Thoracic aorta (tissue), 2 donors: ENCODE results near the gene RPRML. TPM values are rescaled to one million over a fixed set of nuclear protein-coding genes. Genes with fewer than 3 reads are reported as not detected.
"Not testable (repeated sequence)": the region's sequence is repeated elsewhere in the genome, so short reads cannot be mapped to it uniquely, and the experiment has no call there.

Experiments
- ATAC-seq: fragments of 150-250 bp; one replicate; pipeline ENCODE4 v1.8.0; 2017; ENCODE audit warnings: low read depth; ENCODE audit not compliant: insufficient number of reproducible peaks, low FRiP score
- DNase-seq: peaks from one replicate; pipeline ENCODE4 v3.0.0-alpha.2; 2020; ENCODE audit warnings: low spot score
- H3K27ac ChIP-seq, 2 donors: fragments of 200-600 bp; sonication (generic); 1 replicate in 1 of 2; 2 replicates in 1 of 2; pipeline ENCODE4 v1.5.1; 2016; ENCODE audit warnings: mild to moderate bottlenecking in 2 of 2, moderate library complexity in 2 of 2
- H3K27me3 ChIP-seq: fragments of 200-600 bp; sonication (generic); replicated peaks from 2 replicates; pipeline ENCODE4 v1.6.0; 2016; ENCODE audit warnings: mild to moderate bottlenecking; ENCODE audit not compliant: insufficient read depth
- H3K36me3 ChIP-seq: fragments of 200-600 bp; sonication (generic); one replicate; pipeline ENCODE4 v1.5.1; 2016
- H3K4me1 ChIP-seq, 2 donors: fragments of 200-600 bp; sonication (generic); 1 replicate in 1 of 2; 2 replicates in 1 of 2; pipeline versions ENCODE4 v1.5.1 to v1.6.0; 2016; ENCODE audit warnings: low read depth in 2 of 2, mild to moderate bottlenecking in 1 of 2; ENCODE audit not compliant: control insufficient read depth in 1 of 2
- H3K4me3 ChIP-seq: fragments of 200-600 bp; sonication (generic); 2 replicates; pipeline ENCODE4 v1.5.1; 2016; ENCODE audit warnings: mild to moderate bottlenecking
- H3K9me3 ChIP-seq: fragments of 200-600 bp; sonication (generic); 2 replicates; pipeline ENCODE4 v1.5.1; 2016
- total RNA-seq, 2 donors: library from RNA; depleted of rRNA; stranded (reverse); fragments of >200 nt; gene quantifications; one replicate each; pipeline versions ENCODE4 v1.1.0 to v1.2.3, GENCODE V29; 2016
- TF ChIP-seq, protein P1 (sequence below): fragments of 200-600 bp; sonication (generic); IDR thresholded peaks from one replicate; pipeline ENCODE4 v1.5.1; 2019; ENCODE audit warnings: antibody characterized with exemption

The RPRML gene
- total RNA-seq, 2 donors from 2014 or later = not detected

DNA sequence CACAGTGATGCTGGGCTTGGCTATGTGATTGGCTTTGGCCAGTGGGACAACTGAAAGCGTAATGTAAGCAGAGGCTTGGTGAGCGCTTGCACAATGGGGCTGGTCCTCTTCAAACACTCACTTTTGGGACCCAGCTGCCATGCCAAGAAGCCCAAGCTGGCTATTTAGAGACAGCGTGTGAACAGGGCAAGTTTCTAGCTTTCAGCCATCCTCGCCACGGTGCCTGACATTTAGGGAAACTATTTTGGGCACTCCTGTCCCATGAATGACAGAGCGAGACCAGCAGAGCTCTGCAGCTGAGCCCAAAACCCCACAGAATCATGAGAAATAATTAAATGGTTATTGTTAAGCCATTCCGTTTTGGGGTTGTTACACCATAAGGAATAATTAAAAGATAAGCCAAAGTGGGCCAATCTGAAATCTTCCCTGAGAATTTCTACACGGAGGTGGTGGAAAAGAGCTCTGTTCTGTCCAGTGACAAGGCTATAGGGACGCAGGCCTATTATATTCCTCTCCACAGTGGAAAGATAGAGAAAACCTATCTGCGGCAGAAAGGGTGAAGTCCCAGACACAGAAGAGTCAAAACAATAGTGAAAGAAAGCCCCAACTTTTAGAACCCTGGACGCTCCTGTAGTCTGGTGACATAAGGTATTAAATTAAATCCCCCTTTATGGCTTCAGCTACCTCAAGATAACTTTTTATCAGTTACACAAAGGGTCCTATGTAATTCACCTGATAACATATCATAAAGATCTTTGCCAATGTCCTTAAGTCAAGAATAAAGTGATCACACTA, 10.8 kb upstream of the RPRML start:
- Histone ChIP-seq H3K36me3 (no peaks in the 10 kb centered on the region), H3K27me3 (no peaks in the 10 kb centered on the region), H3K9me3 (no peaks in the 10 kb centered on the region), H3K27ac (no peak overlapping the region), H3K4me3 (no peak overlapping the region), H3K4me1 (peaks cover 0 to 3% of the 10 kb centered on the region in 2 donors)
- DNase-seq (no peak), ATAC-seq (no peak)
- TF ChIP-seq, protein P1, sequence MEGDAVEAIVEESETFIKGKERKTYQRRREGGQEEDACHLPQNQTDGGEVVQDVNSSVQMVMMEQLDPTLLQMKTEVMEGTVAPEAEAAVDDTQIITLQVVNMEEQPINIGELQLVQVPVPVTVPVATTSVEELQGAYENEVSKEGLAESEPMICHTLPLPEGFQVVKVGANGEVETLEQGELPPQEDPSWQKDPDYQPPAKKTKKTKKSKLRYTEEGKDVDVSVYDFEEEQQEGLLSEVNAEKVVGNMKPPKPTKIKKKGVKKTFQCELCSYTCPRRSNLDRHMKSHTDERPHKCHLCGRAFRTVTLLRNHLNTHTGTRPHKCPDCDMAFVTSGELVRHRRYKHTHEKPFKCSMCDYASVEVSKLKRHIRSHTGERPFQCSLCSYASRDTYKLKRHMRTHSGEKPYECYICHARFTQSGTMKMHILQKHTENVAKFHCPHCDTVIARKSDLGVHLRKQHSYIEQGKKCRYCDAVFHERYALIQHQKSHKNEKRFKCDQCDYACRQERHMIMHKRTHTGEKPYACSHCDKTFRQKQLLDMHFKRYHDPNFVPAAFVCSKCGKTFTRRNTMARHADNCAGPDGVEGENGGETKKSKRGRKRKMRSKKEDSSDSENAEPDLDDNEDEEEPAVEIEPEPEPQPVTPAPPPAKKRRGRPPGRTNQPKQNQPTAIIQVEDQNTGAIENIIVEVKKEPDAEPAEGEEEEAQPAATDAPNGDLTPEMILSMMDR = no peak

DNA sequence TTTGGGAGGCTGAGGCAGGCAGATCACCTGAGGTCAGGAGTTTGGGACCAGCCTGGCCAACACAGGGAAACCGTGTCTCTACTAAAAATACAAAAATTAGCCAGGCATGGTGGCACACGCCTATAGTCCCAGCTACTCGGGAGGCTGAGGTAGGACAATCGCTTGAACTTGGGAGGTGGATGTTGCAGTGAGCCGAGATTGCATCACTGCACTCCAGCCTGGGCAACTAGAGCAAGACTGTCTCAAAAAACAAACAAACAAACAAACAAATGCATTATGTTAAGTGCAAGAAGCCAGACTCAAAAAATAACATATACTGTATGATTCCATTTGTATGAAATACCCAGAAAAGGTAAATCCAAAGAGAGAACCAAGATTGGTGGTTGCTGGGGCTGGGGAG, 8.9 kb upstream of the RPRML start:
- not testable (repeated sequence) for H3K27me3 ChIP-seq

DNA sequence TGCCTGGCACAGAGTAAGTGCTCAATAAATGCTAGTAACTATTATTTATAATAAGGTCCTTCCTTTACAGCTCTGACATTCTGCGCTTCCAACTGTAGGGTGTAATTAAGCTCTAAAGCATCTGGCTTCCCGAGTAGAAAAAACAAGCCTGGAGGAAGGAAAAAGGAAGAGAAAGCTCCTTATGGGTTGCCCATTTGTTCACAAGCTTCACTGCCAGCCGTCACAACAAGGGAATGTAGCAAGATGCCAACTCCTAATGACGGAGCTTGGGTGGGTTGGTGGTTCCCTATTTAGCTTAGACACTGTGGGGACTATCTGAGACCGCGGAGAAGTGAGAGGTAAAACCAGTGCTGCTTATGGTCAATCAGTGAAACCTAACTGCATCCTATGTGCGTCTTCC, 7.3 kb upstream of the RPRML start:
- DNase-seq (no peak), ATAC-seq (no peak)
- Histone ChIP-seq H3K4me3 (no peak overlapping the region), H3K27me3 (no peaks in the 10 kb centered on the region), H3K4me1 (peaks cover 4 to 14% of the 10 kb centered on the region in 2 donors), H3K36me3 (no peaks in the 10 kb centered on the region), H3K27ac (no peak overlapping the region), H3K9me3 (no peaks in the 10 kb centered on the region)
- TF ChIP-seq, protein P1 = no peak

More for the DNA sequence above, 8.9 kb upstream of the RPRML start:
- ATAC-seq, DNase-seq, H3K36me3 ChIP-seq, H3K9me3 ChIP-seq, H3K4me3 ChIP-seq, H3K27ac ChIP-seq: not testable (repeated sequence)
- H3K4me1 ChIP-seq = peaks cover 4 to 14% of the 10 kb centered on the region in 2 donors

DNA sequence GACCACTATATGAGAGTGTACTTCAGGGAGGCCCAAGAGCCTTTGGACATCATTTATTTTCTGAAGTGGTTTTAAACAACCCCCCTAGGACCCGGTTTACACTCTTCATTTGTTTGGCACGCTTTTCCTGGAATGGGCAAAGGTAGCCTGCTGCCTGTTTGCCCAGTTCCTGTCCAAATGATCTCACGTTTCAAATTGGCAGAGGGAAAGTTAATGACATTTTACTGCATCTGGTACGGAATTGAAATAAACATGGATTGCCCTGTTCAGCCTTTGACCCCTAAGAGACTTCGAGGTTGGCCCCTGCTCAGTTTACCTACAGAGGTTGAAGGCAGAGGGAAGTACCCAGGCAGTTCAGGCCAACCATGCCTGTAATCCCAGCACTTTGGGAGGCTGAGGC, 5.8 kb upstream of the RPRML start:
- TF ChIP-seq, protein P1 = no peak
- H3K9me3 ChIP-seq = no peaks in the 10 kb centered on the region
- H3K27me3 ChIP-seq = no peaks in the 10 kb centered on the region
- peak overlapping the region; percentile 57 to 63 for H3K27ac ChIP-seq
- H3K4me1 ChIP-seq = peaks cover 4 to 14% of the 10 kb centered on the region in 2 donors
- DNase-seq (no peak), ATAC-seq (no peak)
- no peaks in the 10 kb centered on the region for H3K36me3 ChIP-seq
- H3K4me3 ChIP-seq = no peak overlapping the region

DNA sequence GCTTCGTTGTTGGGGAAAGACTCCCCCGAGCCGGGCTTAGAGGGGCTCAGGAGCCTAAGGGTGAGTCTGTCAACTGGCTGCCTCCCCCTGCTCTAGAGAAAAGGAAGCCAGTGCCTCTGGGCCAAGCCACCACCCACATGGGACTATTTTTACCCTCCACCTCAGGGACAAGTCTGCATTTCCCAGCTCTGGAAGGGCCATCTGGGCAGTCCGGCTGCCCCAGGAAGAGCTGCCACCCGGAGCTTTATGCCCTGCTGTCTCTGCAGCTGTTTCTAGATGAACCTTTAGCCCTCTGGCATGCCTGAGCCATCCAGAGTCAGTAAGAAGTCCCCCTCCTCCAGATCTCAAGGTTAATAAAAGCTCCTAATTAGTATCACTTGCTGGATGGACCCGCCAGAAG, 5.3 kb upstream of the RPRML start:
- Histone ChIP-seq H3K4me1 (peaks cover 7 to 14% of the 10 kb centered on the region in 2 donors), H3K27me3 (no peaks in the 10 kb centered on the region), H3K4me3 (no peak overlapping the region), H3K9me3 (no peaks in the 10 kb centered on the region), H3K27ac (peak overlapping the region; percentile 57 to 63), H3K36me3 (no peaks in the 10 kb centered on the region)
- ATAC-seq (no peak), DNase-seq (no peak)
- TF ChIP-seq, protein P1 = no peak
